GM21528 (cell line): ENCODE data around the gene SPIB.
A peak's percentile ranks its signal among the peaks of the same experiment; 100 is the strongest.

Experiments used
- ATAC-seq: cut with Tn5 transposase; IDR thresholded peaks from one replicate; pipeline ENCODE4 v1.9.1; 2021; ENCODE audit warnings: mild to moderate bottlenecking, moderate library complexity; ENCODE audit not compliant: unreplicated experiment, low FRiP score

The SPIB gene

GRCh38 chr19:50418176-50419021 is at the start of gene SPIB:
Gene SPIB (plus strand): TSS chr19:50418938. CDS start chr19:50418963, 25 bp downstream.
- no peak for ATAC-seq

- no peak for ATAC-seq
Observed at GRCh38 chr19:50371914-50372475, 46.7 kb upstream of the SPIB start.

GRCh38 chr19:50376166-50377050 is 42.3 kb upstream of the SPIB start, which contains the start of gene NR1H2:
Gene NR1H2 (plus strand): TSS chr19:50376457. CDS start chr19:50377606, 1,149 bp downstream.
- peak; percentile 67 for ATAC-seq

GRCh38 chr19:50377051-50377461 is 41.7 kb upstream of the SPIB start:
- ATAC-seq, result no peak

GRCh38 chr19:50377517-50377916 is 41.2 kb upstream of the SPIB start:
- no peak for ATAC-seq

- no peak for ATAC-seq
Observed at GRCh38 chr19:50378169-50378862, 40.4 kb upstream of the SPIB start.

GRCh38 chr19:50378863-50379236 is 39.9 kb upstream of the SPIB start:
- ATAC-seq, result no peak

GRCh38 chr19:50379602-50380001 is 39.1 kb upstream of the SPIB start:
- ATAC-seq, result no peak

GRCh38 chr19:50380137-50380536 is 38.6 kb upstream of the SPIB start:
- ATAC-seq, result no peak

- no peak for ATAC-seq
Observed at GRCh38 chr19:50380751-50381151, 38.0 kb upstream of the SPIB start.

- ATAC-seq, result no peak
Observed at GRCh38 chr19:50381881-50382729, 36.6 kb upstream of the SPIB start.

- ATAC-seq, result peak; percentile 6
Observed at GRCh38 chr19:50383001-50383851, 35.5 kb upstream of the SPIB start.

GRCh38 chr19:50383852-50384684 is 34.7 kb upstream of the SPIB start, which contains the start of gene POLD1:
Gene POLD1 (plus strand): TSS chr19:50384347. CDS start chr19:50398852, 14,505 bp downstream.
- peak; percentile 69 for ATAC-seq

GRCh38 chr19:50384685-50385535 is 33.8 kb upstream of the SPIB start:
- ATAC-seq, result no peak

GRCh38 chr19:50387176-50387867 is 31.4 kb upstream of the SPIB start:
- ATAC-seq, result no peak

- no peak for ATAC-seq
Observed at GRCh38 chr19:50387868-50388245, 30.9 kb upstream of the SPIB start.
